Testis (tissue), 2 donors: ENCODE measurements around the gene SLC1A1.

ENCODE experiments used
- CTCF ChIP-seq, 3 experiments: fragments of 450-650 bp in 2 of 3; fragments of 200-600 bp in 1 of 3; sonication (generic) in 1 of 3; IDR thresholded peaks; one replicate each; pipeline ENCODE4 v1.5.1; 2016 to 2019; ENCODE audit warnings: antibody characterized with exemption in 3 of 3, mild to moderate bottlenecking in 2 of 3, moderate library complexity in 1 of 3
- POLR2A ChIP-seq: fragments of 450-650 bp; IDR thresholded peaks from one replicate; pipeline ENCODE4 v1.6.1; 2017; ENCODE audit warnings: antibody characterized with exemption, mild to moderate bottlenecking, moderate library complexity

GRCh38 chr9:4620881-4621555 is 130.8 kb downstream of the SLC1A1 start:
- TF ChIP-seq POLR2A (no peak), CTCF (IDR thresholded peaks at IDR 0.05) (no peak)
